IPS-11a (cell line): ENCODE measurements around the gene CYTL1.
"Not testable (repeated sequence)": the region's sequence is repeated elsewhere in the genome, so short reads cannot be mapped to it uniquely, and the experiment has no call there.

ENCODE experiments used
- H3K4me3 ChIP-seq: one replicate; pipeline ENCODE4 v1.5.1; 2013; ENCODE audit warnings: low read depth, low read length, control low read depth

The CYTL1 gene

GRCh38 chr4:5003372-5003857 lies 15.8 kb downstream of the CYTL1 start:
- no peak overlapping the region for H3K4me3 ChIP-seq

GRCh38 chr4:5001641-5002040 lies 17.6 kb downstream of the CYTL1 start:
- H3K4me3 ChIP-seq, result not testable (repeated sequence)

- not testable (repeated sequence) for H3K4me3 ChIP-seq
Observed at GRCh38 chr4:4996935-4997334, 22.3 kb downstream of the CYTL1 start.

GRCh38 chr4:4995908-4996265 lies 23.4 kb downstream of the CYTL1 start:
- H3K4me3 ChIP-seq, result no peak overlapping the region

- no peak overlapping the region for H3K4me3 ChIP-seq
Observed at GRCh38 chr4:4995103-4995907, 24.0 kb downstream of the CYTL1 start.

- H3K4me3 ChIP-seq, result no peak overlapping the region
Observed at GRCh38 chr4:4994312-4995097, 24.8 kb downstream of the CYTL1 start.

- no peak overlapping the region for H3K4me3 ChIP-seq
Observed at GRCh38 chr4:4992833-4993232, 26.4 kb downstream of the CYTL1 start.

GRCh38 chr4:4991541-4992099 lies 27.6 kb downstream of the CYTL1 start:
- H3K4me3 ChIP-seq, result no peak overlapping the region

GRCh38 chr4:4990857-4991540 lies 28.3 kb downstream of the CYTL1 start:
- no peak overlapping the region for H3K4me3 ChIP-seq

GRCh38 chr4:4990329-4990728 lies 28.9 kb downstream of the CYTL1 start:
- no peak overlapping the region for H3K4me3 ChIP-seq

GRCh38 chr4:4989083-4989622 lies 30.1 kb downstream of the CYTL1 start:
- H3K4me3 ChIP-seq, result no peak overlapping the region

GRCh38 chr4:4987656-4988055 lies 31.6 kb downstream of the CYTL1 start:
- H3K4me3 ChIP-seq, result no peak overlapping the region

GRCh38 chr4:4986841-4987240 lies 32.4 kb downstream of the CYTL1 start:
- H3K4me3 ChIP-seq, result no peak overlapping the region

GRCh38 chr4:4985844-4986243 lies 33.4 kb downstream of the CYTL1 start:
- no peak overlapping the region for H3K4me3 ChIP-seq

GRCh38 chr4:4985036-4985435 lies 34.2 kb downstream of the CYTL1 start:
- no peak overlapping the region for H3K4me3 ChIP-seq

- no peak overlapping the region for H3K4me3 ChIP-seq
Observed at GRCh38 chr4:4984186-4984585, 35.1 kb downstream of the CYTL1 start.

- H3K4me3 ChIP-seq, result no peak overlapping the region
Observed at GRCh38 chr4:4981827-4982226, 37.4 kb downstream of the CYTL1 start.

GRCh38 chr4:4981427-4981826 lies 37.8 kb downstream of the CYTL1 start:
- H3K4me3 ChIP-seq, result no peak overlapping the region

GRCh38 chr4:4980621-4981230 lies 38.5 kb downstream of the CYTL1 start:
- no peak overlapping the region for H3K4me3 ChIP-seq

GRCh38 chr4:4979971-4980370 lies 39.3 kb downstream of the CYTL1 start:
- no peak overlapping the region for H3K4me3 ChIP-seq

GRCh38 chr4:4974727-4975126 lies 44.5 kb downstream of the CYTL1 start:
- no peak overlapping the region for H3K4me3 ChIP-seq
